ENCODE results near the gene RARA.

RARA gene

GRCh38 chr17:40317880-40318829 is 9.2 kb downstream of the RARA start (continued):
- peak; percentile 48; the same call in 1 of the 2 replicates for TF ChIP-seq MZF1 (tag by site-specific recombination; IDR thresholded peaks at IDR 0.05; ENCODE audit: borderline replicate concordance)

DNA sequence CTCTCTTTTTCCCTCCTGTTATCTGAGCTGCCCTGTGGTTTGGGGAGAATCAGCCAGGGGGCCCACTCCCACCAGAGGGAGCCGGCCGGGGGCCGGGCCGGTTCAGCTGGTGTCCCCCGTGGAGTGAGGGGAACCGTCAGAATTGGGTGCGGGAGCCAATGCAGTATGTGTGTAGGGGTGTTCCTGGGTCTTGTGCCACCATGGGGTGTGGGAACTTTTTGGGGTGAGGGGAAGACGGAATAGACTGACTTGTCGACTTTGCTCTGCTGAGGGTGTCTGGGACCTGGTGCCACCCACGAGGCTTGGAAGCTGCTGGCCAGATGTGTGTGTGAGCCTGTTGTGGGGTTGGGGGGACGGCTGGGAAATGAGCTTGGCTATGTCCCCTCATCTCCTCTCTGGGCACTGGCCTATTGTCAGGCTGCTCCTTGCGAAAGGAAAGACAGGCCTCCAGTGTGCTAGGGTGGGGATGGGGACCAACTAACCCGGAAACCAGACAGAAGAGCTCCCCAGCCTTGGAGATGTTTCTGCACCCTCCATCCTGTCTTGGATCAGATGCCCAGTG is 9.9 kb downstream of the RARA start:
- no peak for TF ChIP-seq ZNF629 (tag by site-specific recombination; IDR thresholded peaks at IDR 0.05)
- TF ChIP-seq ZNF416 (tag by site-specific recombination; IDR thresholded peaks at IDR 0.05) = no peak
- peak; percentile 45; the same call in 1 of the 2 replicates for TF ChIP-seq ZNF600 (tag by site-specific recombination; IDR thresholded peaks at IDR 0.05)
- peak; percentile 65 for TF ChIP-seq ZBTB10 (tag by site-specific recombination; IDR thresholded peaks at IDR 0.05)
- TF ChIP-seq, protein P1, sequence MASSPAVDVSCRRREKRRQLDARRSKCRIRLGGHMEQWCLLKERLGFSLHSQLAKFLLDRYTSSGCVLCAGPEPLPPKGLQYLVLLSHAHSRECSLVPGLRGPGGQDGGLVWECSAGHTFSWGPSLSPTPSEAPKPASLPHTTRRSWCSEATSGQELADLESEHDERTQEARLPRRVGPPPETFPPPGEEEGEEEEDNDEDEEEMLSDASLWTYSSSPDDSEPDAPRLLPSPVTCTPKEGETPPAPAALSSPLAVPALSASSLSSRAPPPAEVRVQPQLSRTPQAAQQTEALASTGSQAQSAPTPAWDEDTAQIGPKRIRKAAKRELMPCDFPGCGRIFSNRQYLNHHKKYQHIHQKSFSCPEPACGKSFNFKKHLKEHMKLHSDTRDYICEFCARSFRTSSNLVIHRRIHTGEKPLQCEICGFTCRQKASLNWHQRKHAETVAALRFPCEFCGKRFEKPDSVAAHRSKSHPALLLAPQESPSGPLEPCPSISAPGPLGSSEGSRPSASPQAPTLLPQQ (tag by site-specific recombination; IDR thresholded peaks at IDR 0.05) = peak; percentile 58; the same call in 1 of the 2 replicates
- peak; percentile 75 for TF ChIP-seq GLIS2 (tag by site-specific recombination; IDR thresholded peaks at IDR 0.05)
- TF ChIP-seq, protein P2, sequence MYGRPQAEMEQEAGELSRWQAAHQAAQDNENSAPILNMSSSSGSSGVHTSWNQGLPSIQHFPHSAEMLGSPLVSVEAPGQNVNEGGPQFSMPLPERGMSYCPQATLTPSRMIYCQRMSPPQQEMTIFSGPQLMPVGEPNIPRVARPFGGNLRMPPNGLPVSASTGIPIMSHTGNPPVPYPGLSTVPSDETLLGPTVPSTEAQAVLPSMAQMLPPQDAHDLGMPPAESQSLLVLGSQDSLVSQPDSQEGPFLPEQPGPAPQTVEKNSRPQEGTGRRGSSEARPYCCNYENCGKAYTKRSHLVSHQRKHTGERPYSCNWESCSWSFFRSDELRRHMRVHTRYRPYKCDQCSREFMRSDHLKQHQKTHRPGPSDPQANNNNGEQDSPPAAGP (tag by site-specific recombination; IDR thresholded peaks at IDR 0.05) = 0 out of 2 replicates have a peak, but pooled peaks have one; percentile 16
- TF ChIP-seq ZEB2 (tag by site-specific recombination; IDR thresholded peaks at IDR 0.05) = no peak
- peak; percentile 44 for TF ChIP-seq GLIS1 (tag by site-specific recombination; IDR thresholded peaks at IDR 0.05)
- TF ChIP-seq ZNF335 (tag by site-specific recombination; conservative IDR thresholded peaks at IDR 0.05) = no peak
- TF ChIP-seq ZNF426 (tag by site-specific recombination; IDR thresholded peaks at IDR 0.05) = no peak
- TF ChIP-seq ZBTB7A (tag by site-specific recombination; IDR thresholded peaks at IDR 0.05; ENCODE audit: low read depth) = no peak
- TF ChIP-seq BCL6B (tag by site-specific recombination; IDR thresholded peaks at IDR 0.05) = no peak
- TF ChIP-seq, protein P3, sequence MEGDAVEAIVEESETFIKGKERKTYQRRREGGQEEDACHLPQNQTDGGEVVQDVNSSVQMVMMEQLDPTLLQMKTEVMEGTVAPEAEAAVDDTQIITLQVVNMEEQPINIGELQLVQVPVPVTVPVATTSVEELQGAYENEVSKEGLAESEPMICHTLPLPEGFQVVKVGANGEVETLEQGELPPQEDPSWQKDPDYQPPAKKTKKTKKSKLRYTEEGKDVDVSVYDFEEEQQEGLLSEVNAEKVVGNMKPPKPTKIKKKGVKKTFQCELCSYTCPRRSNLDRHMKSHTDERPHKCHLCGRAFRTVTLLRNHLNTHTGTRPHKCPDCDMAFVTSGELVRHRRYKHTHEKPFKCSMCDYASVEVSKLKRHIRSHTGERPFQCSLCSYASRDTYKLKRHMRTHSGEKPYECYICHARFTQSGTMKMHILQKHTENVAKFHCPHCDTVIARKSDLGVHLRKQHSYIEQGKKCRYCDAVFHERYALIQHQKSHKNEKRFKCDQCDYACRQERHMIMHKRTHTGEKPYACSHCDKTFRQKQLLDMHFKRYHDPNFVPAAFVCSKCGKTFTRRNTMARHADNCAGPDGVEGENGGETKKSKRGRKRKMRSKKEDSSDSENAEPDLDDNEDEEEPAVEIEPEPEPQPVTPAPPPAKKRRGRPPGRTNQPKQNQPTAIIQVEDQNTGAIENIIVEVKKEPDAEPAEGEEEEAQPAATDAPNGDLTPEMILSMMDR (tag by site-specific recombination; IDR thresholded peaks at IDR 0.05) = peak; percentile 49
- peak; percentile 20; the same call in 1 of the 2 replicates for TF ChIP-seq PATZ1 (tag by site-specific recombination; IDR thresholded peaks at IDR 0.05)
- Histone ChIP-seq H3K27ac (ENCODE audit: extremely low read depth, low read depth, low read length) (peak overlapping the region; percentile 86; the same call in 1 of the 2 replicates), H3K4me3 (ENCODE audit: low read depth, low read length) (peak overlapping the region; percentile 66), H3K36me3 (ENCODE audit: control insufficient read depth in 2 of 2, insufficient read depth in 1 of 2, low read length in 2 of 2) (no peaks in the 10 kb centered on the region), H3K4me1 (ENCODE audit: control insufficient read depth, insufficient read depth, low read length) (peaks cover 41% of the 10 kb centered on the region), H3K9me3 (ENCODE audit: control insufficient read depth, insufficient read depth, low read depth, low read length) (no peaks in the 10 kb centered on the region)
- POLR2A ChIA-PET = interaction anchor here (0.7 to 2.0 kb wide), 5 partner anchors 9 to 30 kb away, joined by 3 to 11 read pairs (median 3); no protein-coding TSS in a partner anchor
- CTCF ChIA-PET = interaction anchor here (0.6 to 6.0 kb wide), 7 partner anchors 9 to 140 kb away, joined by 3 to 85 read pairs (median 4); no protein-coding TSS in a partner anchor
